ENCODE measurements around the gene TNFAIP8L2. TPM values are rescaled to one million over a fixed set of nuclear protein-coding genes. Genes with fewer than 3 reads are reported as not detected.

Gene TNFAIP8L2
- polyA plus RNA-seq, 1 donor from 2014 or later: 1.7 TPM

Other genes with a start within 250 kb of the TNFAIP8L2 start
- gene SETDB1, start 230.3 kb upstream of the TNFAIP8L2 start, polyA plus RNA-seq (ENCODE audit: insufficient read depth, low read depth, low replicate concordance): 46.6 TPM
- gene CERS2, start 181.8 kb upstream of the TNFAIP8L2 start, polyA plus RNA-seq (ENCODE audit: insufficient read depth, low read depth, low replicate concordance): 362 TPM
- 2.4 TPM for gene ANXA9, start 174.4 kb upstream of the TNFAIP8L2 start, polyA plus RNA-seq (ENCODE audit: insufficient read depth, low read depth, low replicate concordance)
- gene MINDY1, start 149.7 kb upstream of the TNFAIP8L2 start, polyA plus RNA-seq (ENCODE audit: insufficient read depth, low read depth, low replicate concordance): 58.6 TPM
- 46.6 TPM for gene PRUNE1, start 148.2 kb upstream of the TNFAIP8L2 start, polyA plus RNA-seq (ENCODE audit: insufficient read depth, low read depth, low replicate concordance)
- gene BNIPL, start 120.1 kb upstream of the TNFAIP8L2 start, polyA plus RNA-seq (ENCODE audit: insufficient read depth, low read depth, low replicate concordance): 0.53 TPM
- gene C1orf56, start 108.9 kb upstream of the TNFAIP8L2 start, polyA plus RNA-seq (ENCODE audit: insufficient read depth, low read depth, low replicate concordance): 16.2 TPM
- gene CDC42SE1, start 97.0 kb upstream of the TNFAIP8L2 start, polyA plus RNA-seq (ENCODE audit: insufficient read depth, low read depth, low replicate concordance): 63.4 TPM
- gene MLLT11, start 96.3 kb upstream of the TNFAIP8L2 start, polyA plus RNA-seq (ENCODE audit: insufficient read depth, low read depth, low replicate concordance): 145 TPM
- 5.5 TPM for gene GABPB2, start 85.9 kb upstream of the TNFAIP8L2 start, polyA plus RNA-seq (ENCODE audit: insufficient read depth, low read depth, low replicate concordance)
- 54.0 TPM for gene SEMA6C, start 10.0 kb upstream of the TNFAIP8L2 start, polyA plus RNA-seq (ENCODE audit: insufficient read depth, low read depth, low replicate concordance)
- 23.9 TPM for gene LYSMD1, start 9.3 kb downstream of the TNFAIP8L2 start, polyA plus RNA-seq (ENCODE audit: insufficient read depth, low read depth, low replicate concordance)
- 91.9 TPM for gene SCNM1, start 9.5 kb downstream of the TNFAIP8L2 start, polyA plus RNA-seq (ENCODE audit: insufficient read depth, low read depth, low replicate concordance)
- gene TMOD4, start 19.3 kb downstream of the TNFAIP8L2 start, polyA plus RNA-seq (ENCODE audit: insufficient read depth, low read depth, low replicate concordance): not detected
- gene VPS72, start 33.5 kb downstream of the TNFAIP8L2 start, polyA plus RNA-seq (ENCODE audit: insufficient read depth, low read depth, low replicate concordance): 172 TPM
- gene PIP5K1A, start 41.9 kb downstream of the TNFAIP8L2 start, polyA plus RNA-seq (ENCODE audit: insufficient read depth, low read depth, low replicate concordance): 33.8 TPM
- gene PSMD4, start 98.1 kb downstream of the TNFAIP8L2 start, polyA plus RNA-seq (ENCODE audit: insufficient read depth, low read depth, low replicate concordance): 266 TPM
- 28.5 TPM for gene ZNF687, start 125.7 kb downstream of the TNFAIP8L2 start, polyA plus RNA-seq (ENCODE audit: insufficient read depth, low read depth, low replicate concordance)
- 63.9 TPM for gene PI4KB, start 170.8 kb downstream of the TNFAIP8L2 start, polyA plus RNA-seq (ENCODE audit: insufficient read depth, low read depth, low replicate concordance)
- 33.7 TPM for gene RFX5, start 190.6 kb downstream of the TNFAIP8L2 start, polyA plus RNA-seq (ENCODE audit: insufficient read depth, low read depth, low replicate concordance)
- gene SELENBP1, start 216.1 kb downstream of the TNFAIP8L2 start, polyA plus RNA-seq (ENCODE audit: insufficient read depth, low read depth, low replicate concordance): 29.0 TPM
- gene PSMB4, start 242.9 kb downstream of the TNFAIP8L2 start, polyA plus RNA-seq (ENCODE audit: insufficient read depth, low read depth, low replicate concordance): 397 TPM

Data from brain (organoid and tissue), 1 donor.